Hepatic stellate cell (primary cell): ENCODE data around the gene CABLES2.

Source experiments
- DNase-seq: peaks from one replicate; pipeline ENCODE4 v3.0.0; 2011; ENCODE audit warnings: low spot score

CABLES2 gene

GRCh38 chr20:62418709-62419487 is 11.8 kb upstream of the CABLES2 start:
- no peak for DNase-seq

- no peak for DNase-seq
Observed at GRCh38 chr20:62417981-62418708, 11.1 kb upstream of the CABLES2 start.

DNA sequence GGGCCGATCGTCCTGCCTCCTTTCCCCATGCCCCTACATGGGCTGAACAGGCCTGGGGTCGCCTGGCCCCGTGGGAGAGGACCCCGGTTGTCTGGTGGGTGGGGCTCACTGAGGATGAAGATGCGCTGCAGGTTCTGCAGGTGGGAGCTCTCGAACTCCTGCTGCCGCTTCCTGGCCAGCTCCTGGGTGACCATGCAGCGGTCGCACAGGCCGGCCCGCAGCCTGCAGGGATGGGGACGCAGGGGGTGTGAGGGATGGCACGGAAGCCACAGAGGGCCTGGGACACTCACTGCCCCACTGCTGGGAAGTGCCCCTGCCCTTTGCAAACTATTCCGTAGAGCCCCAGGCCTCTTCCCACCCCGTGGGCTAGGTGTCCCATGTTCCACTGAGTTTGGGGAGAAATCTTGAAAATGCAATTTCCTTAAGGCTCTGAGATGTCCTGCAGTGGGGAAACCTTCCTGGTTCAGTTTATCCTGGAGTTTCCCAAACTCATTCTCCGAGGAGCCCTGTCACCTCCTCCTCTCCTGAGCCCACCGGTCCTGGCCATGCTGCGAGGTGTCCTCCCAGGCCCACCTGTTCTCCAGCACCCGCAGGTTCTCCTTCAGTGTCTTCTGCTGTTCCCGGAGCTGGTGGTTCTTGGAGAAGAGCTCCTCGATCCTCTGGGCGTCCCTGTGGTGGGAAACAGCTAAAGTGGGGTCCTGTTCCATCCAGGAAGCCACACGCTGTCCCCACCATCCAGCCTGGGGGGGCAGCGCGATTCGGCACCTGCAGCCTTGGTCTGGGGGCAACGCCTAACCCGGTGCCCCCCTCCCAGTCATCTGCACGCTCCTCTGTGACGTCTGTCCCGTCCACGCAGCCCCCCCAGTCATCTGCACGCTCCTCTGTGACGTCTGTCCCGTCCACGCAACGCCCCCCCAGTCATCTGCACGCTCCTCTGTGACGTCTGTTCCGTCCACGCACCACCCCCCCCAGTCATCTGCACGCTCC is 9.9 kb upstream of the CABLES2 start:
- DNase-seq: no peak

GRCh38 chr20:62415354-62416111 is 8.4 kb upstream of the CABLES2 start:
- no peak for DNase-seq

- no peak for DNase-seq
Observed at GRCh38 chr20:62413896-62414481, 6.9 kb upstream of the CABLES2 start.

DNA sequence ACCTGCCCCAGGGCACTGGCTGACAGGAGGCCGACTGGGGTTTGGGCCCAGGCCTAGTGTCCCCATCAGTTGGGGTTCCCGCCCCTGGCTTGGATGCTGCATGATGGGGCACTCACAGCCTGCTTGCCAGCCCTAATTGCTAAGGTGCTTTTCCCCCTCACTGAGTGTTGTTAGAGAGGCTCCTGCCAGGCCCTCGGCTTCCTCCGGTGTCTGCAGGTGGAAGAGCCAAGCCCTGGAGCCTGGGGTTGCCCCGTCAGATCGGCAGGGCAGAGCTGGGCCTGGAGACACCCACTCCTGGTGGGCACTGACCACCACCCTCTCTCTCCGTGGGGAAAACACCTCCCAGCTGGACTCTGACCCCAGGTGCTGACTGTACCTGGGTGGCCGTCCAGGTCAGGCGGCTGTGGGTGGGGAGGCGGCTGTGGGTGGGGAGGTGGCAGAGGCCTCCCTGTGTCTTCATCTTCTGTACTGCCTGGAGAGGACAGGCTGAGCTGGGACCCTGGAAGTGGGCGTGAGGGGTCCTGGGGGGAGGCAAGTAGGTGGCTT is 6.0 kb upstream of the CABLES2 start:
- DNase-seq: no peak

GRCh38 chr20:62412194-62413024 is 5.3 kb upstream of the CABLES2 start:
- DNase-seq: no peak

DNA sequence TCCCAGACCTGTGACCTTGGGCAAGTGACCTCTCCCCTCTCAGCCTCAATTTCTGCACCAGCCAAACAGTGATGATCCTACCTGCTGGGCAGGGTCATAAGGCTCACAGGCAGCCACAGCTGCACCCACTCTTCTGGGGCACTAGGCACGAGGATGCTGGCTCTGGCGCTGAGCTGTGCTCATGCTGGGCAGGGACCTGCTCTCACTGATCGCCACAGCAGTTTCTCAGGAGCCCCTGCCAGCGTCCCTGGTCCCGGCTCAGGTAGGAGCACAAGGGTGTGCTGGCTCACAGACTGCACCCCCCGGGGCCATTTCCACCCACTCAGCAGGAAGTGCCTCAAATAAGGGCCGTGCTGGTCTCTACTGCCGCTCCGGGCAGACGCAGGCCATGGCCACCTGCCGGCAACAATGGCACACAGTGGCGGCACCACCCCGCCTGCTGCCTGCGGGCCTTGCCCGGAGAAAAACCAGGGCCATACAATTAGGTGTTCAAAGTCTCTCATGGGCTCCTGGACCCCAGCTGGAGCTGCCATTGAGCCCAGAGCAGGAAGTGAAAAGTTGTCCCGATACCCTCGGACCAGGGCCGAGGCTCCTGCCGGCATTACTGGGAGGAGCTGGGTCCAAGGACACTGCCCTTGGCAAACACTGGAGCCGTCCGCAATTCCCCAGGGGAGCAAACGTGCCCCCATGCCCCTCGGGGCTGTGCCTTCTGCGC is 4.6 kb upstream of the CABLES2 start:
- no peak for DNase-seq

- DNase-seq: no peak
Observed at GRCh38 chr20:62410746-62411478, 3.8 kb upstream of the CABLES2 start.

DNA sequence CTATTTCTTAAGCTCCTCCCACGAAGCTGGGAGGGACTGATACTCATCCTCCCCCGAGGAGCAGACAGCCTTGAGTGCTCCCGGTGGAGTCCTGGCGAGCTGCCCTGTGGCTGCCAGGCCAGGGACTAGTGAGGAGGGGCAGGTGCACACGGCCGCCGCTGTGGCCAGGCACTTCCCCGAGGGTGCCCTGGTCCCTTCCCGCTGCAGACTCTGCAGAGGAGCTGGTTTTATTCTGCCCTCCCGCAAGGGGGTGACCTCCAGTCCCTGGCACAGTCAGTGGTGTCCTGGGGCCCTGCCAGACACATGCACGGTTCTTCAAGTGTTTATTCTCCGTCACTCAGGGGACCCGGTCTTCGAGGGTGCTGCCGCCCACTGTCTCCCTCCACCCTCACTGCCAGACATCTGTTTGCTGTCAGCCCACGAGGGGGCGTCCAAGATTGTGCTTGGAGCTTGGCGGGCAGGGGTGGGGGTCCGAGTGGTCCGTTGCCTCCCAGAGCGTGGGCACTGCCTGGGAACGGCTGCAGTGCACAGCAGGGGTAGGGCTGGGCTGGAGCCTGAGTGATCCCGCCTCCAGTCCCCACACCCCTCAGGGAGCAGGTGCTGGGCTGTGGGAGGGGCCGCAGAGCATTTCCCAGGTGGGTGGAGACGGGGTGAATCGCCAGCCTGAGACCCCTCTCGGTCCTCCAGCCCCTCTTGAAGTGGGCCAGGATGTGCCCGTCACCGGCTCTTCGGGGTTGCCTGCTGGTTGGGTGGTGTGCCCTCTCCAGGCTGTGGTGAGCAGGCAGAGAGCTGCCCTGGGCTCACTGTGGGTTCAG is 3.1 kb upstream of the CABLES2 start:
- peak; percentile 47 for DNase-seq

DNA sequence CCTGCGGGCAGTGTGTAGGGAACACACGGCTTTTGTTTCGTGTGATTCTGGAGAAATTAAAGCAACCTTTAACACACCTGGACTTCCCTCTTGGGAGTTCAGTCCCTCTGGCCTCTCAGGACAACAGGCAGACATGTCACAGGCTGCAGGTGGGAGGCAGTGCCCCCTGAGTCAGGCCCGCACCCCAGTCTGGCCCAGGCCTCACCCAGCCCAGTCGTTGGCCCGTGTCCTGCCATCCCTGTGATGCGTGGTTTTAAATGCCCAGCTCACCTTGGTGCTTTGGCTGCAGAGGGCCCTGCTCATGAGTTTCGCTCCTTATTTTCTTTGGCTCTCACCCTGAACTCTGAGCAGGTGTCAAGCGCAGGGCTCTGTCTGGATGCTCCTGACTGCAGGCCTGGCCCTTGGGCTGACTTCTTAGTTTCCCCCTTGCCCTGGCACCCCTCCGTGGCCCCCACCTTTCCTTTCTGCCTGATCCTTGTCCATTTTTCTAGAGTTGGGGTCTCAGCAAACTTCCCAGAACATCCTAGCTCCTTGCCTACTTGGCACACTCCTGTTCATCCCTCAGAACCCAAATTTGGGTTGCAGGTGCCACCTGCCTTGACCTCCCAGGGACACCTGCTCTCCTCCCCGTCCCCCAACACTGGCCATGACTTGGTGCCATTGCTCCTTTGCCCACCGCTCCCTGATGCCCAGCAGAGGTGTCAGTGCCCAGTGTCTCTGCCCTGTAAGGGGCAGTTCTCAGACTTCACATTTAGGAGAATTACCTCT is 2.2 kb upstream of the CABLES2 start:
- DNase-seq: no peak

DNA sequence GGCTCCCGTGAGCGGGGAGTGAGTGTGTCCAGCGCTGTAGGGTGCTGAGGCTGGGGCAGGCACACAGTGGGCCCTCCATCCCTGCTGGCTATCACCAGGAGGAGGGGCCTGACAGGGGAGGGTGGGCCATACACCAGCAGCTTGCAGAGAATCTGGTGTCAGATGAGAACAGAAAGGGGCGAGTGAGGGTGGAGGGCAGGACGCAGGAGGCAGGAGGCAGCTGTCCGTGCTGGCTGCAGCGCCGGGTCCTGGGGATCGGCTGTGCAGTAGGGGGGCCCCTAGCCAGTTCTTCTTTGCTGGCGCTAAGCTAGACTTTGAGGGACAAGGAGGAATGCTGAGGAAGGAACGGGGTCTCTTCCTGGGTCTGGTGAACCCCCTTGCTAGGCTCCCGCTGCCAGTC is 1.6 kb upstream of the CABLES2 start:
- DNase-seq: no peak

GRCh38 chr20:62408055-62408454 is 970 bp upstream of the CABLES2 start:
- no peak for DNase-seq

DNA sequence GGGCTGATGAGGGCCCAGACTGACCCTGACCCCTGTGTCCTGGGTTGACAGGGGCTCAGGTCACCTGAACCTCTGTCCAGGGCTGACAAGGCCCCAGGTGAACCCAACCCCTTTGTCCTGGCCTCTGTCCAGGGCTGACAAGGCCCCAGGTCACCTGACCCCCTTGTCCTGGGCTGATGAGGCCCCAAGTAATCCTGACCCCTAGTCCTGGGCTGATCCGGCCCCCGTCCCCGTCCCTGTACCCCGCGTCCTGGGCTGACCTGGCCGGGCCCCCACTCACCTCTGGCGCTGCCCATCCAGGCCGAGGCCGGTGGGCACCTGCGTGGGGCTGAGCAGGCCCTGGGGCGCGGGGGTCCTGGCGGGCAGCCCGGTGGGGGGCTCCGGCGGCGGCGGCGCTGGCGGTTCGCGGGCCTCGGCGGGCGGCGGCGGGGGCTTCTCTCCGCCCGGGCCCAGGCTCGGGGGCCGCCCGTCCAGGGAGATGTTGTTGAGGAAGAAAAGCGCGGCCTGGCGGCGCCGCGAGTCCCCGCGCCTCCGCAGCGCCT is 379 bp downstream of the CABLES2 start:
- DNase-seq: no peak

- DNase-seq: no peak
Observed at GRCh38 chr20:62405981-62406513, 1.0 kb downstream of the CABLES2 start.
